GM15510 (cell line): ENCODE measurements around the gene JSRP1.
A peak's percentile ranks its signal among the peaks of the same experiment; 100 is the strongest.

Experiments
- POLR2A ChIP-seq: IDR thresholded peaks from 3 replicates; pipeline ENCODE4 v1.6.1; 2011; ENCODE audit warnings: borderline replicate concordance; ENCODE audit not compliant: insufficient read length; ENCODE audit errors: extremely low read depth

JSRP1 gene

GRCh38 chr19:2273356-2274184 lies 17.4 kb upstream of the JSRP1 start:
- TF ChIP-seq POLR2A: peak; percentile 61

DNA sequence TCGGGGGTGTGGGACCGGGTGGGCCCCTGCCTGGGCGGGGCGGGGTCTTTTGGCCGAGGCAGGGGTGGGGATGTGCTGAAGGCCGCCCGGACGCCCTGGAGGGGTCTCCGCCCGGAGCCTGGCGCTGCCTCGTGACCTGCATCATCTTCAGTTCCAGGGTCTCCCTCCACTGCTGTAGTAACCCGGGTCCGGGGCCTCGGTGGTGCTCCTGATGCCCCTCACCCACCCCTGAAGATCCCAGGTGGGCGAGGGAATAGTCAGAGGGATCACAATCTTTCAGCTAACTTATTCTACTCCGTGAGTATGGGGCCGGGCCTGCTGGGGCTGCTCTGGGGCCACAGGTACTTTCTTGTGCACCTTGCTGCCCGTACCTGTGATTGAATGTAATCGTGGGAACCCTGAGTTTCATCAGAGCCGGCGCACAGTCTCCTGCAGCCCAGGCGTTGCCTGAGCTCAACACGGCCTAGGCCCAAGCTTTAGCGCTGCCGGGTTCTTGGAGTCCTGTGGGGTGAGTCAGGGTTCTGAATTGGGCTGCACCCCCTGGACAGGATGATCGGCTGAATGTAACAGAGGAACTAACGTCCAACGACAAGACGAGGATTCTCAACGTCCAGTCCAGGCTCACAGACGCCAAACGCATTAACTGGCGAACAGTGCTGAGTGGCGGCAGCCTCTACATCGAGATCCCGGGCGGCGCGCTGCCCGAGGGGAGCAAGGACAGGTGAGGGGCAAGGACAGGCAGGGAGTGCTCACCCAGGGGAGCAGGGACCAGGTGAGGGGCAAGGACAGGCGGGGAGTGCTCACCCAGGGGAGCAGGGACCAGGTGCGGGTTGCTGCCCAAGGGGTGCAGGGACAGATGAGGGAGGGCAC lies 15.3 kb upstream of the JSRP1 start:
- TF ChIP-seq POLR2A: no peak

GRCh38 chr19:2270423-2271233 lies 14.4 kb upstream of the JSRP1 start:
- TF ChIP-seq POLR2A: peak; percentile 51

GRCh38 chr19:2270157-2270422 lies 13.9 kb upstream of the JSRP1 start:
- no peak for TF ChIP-seq POLR2A

DNA sequence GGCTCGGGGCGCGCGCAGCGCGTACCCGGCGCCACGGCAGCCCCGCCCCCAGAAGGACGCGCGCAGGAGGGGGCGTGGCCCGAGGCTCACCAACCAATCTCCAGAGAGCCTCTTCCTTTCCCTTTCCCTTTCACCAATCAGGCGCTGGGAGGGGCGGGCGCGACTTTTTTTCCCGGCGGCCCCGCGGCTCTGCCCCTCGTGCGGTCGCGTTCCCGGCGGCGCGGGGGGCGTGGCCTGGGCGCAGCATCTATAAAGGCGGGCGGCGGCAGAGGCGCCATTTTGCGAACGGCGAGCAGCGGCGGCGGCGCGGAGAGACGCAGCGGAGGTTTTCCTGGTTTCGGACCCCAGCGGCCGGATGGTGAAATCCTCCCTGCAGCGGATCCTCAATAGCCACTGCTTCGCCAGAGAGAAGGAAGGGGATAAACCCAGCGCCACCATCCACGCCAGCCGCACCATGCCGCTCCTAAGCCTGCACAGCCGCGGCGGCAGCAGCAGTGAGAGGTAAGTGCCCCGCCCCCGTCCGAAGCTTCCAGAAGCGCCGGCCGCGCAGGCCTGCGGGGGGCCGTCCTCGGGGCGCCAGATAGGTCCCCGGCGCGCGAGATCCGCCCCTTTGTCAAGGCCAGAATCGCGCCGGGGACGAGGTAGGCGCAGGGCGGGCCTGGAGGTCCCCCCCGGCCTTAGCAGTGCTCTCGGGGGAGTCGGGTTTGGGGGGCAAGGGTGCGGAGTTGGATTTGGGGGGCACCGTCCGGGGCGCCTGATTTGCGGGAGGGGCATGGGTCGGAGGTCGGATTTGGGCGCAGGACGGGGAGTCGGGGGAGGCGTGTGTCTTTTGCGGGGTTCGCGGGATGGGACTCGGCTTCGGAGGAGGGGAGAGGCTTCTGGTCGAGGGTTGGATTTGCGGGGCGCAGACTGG lies 13.3 kb upstream of the JSRP1 start:
- peak; percentile 100 for TF ChIP-seq POLR2A

DNA sequence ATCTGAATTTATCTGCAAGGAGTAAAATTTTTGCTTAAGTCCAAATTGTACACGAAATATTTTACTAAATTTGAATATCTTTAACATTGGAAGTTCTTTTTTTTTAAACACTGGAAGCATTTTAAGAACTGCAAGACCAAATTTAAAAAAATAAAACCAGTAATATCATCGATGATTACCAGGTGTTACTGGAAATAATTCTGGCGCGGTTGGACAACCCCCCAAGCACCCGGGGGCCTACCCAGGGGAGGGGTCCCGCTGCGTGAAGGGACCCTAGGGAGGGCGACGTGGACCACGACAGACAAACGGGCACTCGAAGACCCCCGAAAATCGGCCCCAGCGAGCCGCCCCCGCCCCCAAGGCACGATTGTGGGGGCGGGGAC lies 12.6 kb upstream of the JSRP1 start:
- no peak for TF ChIP-seq POLR2A

DNA sequence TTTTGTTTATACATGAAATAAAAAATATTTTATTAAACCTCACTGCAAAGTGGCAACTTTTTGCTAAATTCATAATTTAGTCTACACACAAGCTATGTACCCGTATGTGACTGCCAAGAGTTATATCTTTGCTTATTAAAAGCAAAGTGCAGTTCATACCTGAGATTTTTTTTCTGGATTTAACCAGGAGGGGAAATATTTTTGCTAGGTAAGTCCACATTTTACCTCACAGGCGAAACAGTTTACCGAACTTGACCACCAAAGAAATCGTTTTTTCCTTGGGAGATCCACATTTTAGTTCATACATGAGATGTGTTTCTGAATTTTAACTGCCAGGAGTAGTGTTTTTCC lies 12.2 kb upstream of the JSRP1 start:
- no peak for TF ChIP-seq POLR2A

DNA sequence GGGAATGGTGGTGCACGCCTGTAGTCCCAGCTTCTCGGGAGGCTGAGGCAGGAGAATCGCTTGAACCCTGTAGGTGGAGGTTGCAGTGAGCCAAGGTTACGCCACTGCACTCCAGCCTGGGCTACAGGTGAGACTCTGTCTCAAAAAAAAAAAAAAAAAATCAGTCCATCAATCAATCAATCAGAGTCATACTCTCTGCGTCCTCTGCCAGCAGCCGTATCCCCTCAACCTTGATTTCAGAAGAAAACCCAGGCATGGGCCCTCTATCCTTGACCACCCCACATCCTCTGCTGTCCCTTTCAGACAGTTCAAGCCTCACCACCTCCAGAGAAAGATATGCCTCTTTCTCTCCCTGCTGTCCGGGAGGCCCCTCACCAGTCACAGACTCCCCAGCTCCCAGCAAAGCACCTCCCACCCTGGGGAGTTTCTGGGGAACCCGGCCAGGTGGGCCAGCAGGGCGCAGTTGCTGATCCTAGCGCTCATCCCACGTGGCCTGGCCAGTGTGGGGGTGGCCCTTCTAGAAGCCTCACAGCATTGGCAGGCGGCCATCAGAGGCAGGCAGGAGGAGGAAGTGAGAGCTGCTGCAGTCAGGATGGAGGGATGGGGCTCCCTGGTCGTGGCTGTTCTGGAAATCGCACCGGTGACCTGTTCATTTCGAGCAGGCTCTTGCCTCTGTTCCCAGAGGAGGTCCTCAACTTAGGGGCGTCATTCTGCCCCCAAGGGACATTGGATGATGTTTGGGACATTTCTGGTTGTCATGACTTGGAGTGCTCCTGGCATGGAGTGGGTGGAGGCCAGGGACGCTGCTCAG lies 10.2 kb upstream of the JSRP1 start:
- peak; percentile 38 for TF ChIP-seq POLR2A

GRCh38 chr19:2261438-2262172 lies 5.4 kb upstream of the JSRP1 start:
- TF ChIP-seq POLR2A: no peak

DNA sequence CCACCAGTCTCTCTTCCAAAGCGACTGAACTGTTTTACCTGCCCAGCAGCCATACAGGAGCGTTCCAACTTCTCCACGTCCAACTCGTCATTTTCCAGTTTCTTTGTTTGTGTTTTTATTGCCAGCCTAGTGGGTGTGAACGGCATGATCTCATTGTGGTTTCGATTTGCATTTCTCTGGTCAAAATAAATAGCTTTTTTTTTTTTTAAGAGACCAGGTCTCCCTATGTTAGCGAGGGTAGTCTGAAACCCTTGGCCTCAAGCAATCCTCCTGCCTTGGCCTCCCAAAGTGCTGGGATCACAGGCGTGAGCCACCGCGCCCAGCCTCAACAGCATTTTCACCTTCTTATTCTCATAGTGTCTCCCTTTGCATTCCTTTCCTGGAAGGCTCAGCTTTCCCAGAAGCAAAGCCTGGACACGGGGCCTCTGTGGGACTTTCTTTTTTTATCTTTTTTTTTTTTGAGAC lies 4.2 kb upstream of the JSRP1 start:
- TF ChIP-seq POLR2A: no peak

DNA sequence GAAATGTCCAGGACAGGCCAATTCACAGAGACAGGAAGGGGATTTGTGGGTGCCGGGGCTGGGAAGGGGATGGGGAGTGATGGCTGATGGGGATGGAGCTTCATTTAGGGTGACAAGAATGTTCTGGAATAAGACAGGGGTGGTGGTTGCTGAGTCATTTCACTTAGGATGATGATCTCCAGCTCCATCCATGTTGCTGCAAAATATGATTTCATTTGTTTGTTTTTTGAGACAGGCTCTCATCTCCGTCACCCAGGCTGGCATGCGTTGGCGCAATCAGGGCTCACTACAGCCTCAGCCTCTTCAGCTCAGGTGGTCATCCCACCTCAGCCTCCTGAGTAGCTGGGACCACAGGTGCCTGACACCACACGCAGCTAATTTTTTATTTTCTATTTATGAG lies 3.1 kb upstream of the JSRP1 start:
- TF ChIP-seq POLR2A: no peak

DNA sequence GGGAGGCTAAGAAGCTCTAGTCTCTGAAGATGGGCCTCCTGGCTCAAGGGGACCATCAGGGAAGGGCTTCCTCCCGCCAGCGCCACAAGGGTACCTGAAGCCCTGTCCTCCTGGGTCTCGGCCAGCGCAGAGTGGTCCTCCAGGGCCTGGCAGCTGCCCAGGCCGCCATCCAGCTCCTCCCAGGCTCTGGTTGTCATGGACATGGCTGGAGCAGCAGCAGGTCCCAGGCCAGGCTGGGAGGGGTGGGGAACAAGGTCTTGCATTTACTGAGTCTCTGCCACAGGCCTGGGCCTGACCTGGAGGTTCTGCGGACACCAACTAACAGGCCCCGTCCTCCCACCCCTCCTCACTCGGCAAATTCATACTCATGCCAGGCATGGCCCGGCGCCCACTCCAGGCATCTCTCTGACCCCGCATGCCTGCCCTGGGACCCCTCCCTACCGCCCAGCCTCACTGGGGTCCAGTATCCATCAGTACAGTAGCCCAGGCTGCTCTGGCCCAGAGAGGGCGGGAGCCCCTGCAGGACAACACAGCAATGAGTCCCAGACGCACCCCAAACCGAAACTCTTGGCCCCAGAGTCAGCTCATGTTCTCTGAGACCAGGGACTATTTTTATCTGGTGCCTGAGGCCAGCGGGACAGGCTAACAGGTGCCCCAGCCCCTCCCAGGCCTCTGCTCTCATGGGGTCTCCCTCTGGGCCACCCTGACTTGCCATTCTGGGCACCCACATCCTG lies 938 bp downstream of the JSRP1 start:
- no peak for TF ChIP-seq POLR2A
